H9 (cell line): ENCODE measurements around the gene MAPRE3. TPM values are rescaled to one million over a fixed set of nuclear protein-coding genes. Genes with fewer than 3 reads are reported as not detected.

Experiments
- DNase-seq: peaks from one replicate; pipeline ENCODE4 v3.0.0-alpha.2; 2017
- H2AFZ ChIP-seq: one replicate; pipeline ENCODE4 v1.6.1; 2013; ENCODE audit warnings: mild to moderate bottlenecking, low read length, control low read depth, moderate library complexity
- H2AK5ac ChIP-seq: 2 replicates; pipeline ENCODE4 v1.6.1; 2013; ENCODE audit warnings: low read length, control low read depth, mixed read lengths; ENCODE audit not compliant: insufficient read length
- H2BK120ac ChIP-seq: one replicate; pipeline ENCODE4 v1.6.1; 2013; ENCODE audit warnings: low read depth, mild to moderate bottlenecking, low read length, control low read depth, inconsistent platforms; ENCODE audit not compliant: poor library complexity, severe bottlenecking
- H2BK12ac ChIP-seq: 2 replicates; pipeline ENCODE4 v1.6.1; 2013; ENCODE audit warnings: low read length, control low read depth, mixed read lengths, low read depth; ENCODE audit not compliant: insufficient read length
- H2BK15ac ChIP-seq: 2 replicates; pipeline ENCODE4 v1.6.1; 2013; ENCODE audit warnings: low read depth, low read length, control low read depth
- H2BK20ac ChIP-seq: one replicate; pipeline ENCODE4 v1.6.1; 2013; ENCODE audit warnings: low read depth, mild to moderate bottlenecking, low read length, control low read depth, inconsistent platforms; ENCODE audit not compliant: poor library complexity, severe bottlenecking
- H2BK5ac ChIP-seq: 2 replicates; pipeline ENCODE4 v1.6.1; 2013; ENCODE audit warnings: low read length, control low read depth, mixed read lengths; ENCODE audit not compliant: insufficient read length
- H3K14ac ChIP-seq: 2 replicates; pipeline ENCODE4 v1.6.1; 2013; ENCODE audit warnings: low read length, control low read depth; ENCODE audit not compliant: insufficient read depth
- H3K18ac ChIP-seq: 2 replicates; pipeline ENCODE4 v1.6.1; 2013; ENCODE audit warnings: low read depth, mild to moderate bottlenecking, mixed read lengths, low read length, control low read depth; ENCODE audit not compliant: insufficient read length
- H3K23ac ChIP-seq: 2 replicates; pipeline ENCODE4 v1.6.1; 2013; ENCODE audit warnings: low read length, control low read depth, mixed read lengths, low read depth; ENCODE audit not compliant: insufficient read length
- H3K23me2 ChIP-seq: 2 replicates; pipeline ENCODE4 v1.6.1; 2013; ENCODE audit warnings: low read depth, mild to moderate bottlenecking, mixed read lengths, low read length, control low read depth; ENCODE audit not compliant: insufficient read length, poor library complexity, severe bottlenecking
- H3K27ac ChIP-seq: 2 replicates; pipeline ENCODE4 v1.5.1; 2013; ENCODE audit warnings: low read length, control low read depth, mixed read lengths, low read depth; ENCODE audit not compliant: insufficient read length
- H3K27me3 ChIP-seq: 2 replicates; pipeline ENCODE4 v1.6.1; 2013; ENCODE audit warnings: low read length, control low read depth, inconsistent platforms; ENCODE audit not compliant: insufficient read depth
- H3K4ac ChIP-seq: 2 replicates; pipeline ENCODE4 v1.6.1; 2013; ENCODE audit warnings: low read depth, mild to moderate bottlenecking, control low read depth, inconsistent platforms, low read length, moderate library complexity
- H3K4me1 ChIP-seq: 2 replicates; pipeline ENCODE4 v1.6.1; 2013; ENCODE audit warnings: low read length, control low read depth, inconsistent platforms; ENCODE audit not compliant: insufficient read depth
- H3K4me2 ChIP-seq: 2 replicates; pipeline ENCODE4 v1.6.1; 2013; ENCODE audit warnings: low read length, control low read depth, mixed read lengths; ENCODE audit not compliant: insufficient read length, insufficient read depth
- H3K56ac ChIP-seq: 2 replicates; pipeline ENCODE4 v1.6.1; 2013; ENCODE audit warnings: low read depth, mild to moderate bottlenecking, mixed read lengths, low read length, control low read depth; ENCODE audit not compliant: insufficient read length
- H3K79me1 ChIP-seq: 2 replicates; pipeline ENCODE4 v1.6.1; 2013; ENCODE audit warnings: low read depth, mild to moderate bottlenecking, moderate library complexity, low read length, control low read depth, inconsistent platforms; ENCODE audit not compliant: insufficient read depth, poor library complexity, severe bottlenecking
- H3K79me2 ChIP-seq: 2 replicates; pipeline ENCODE4 v1.6.1; 2013; ENCODE audit warnings: low read length, control low read depth, inconsistent platforms; ENCODE audit not compliant: insufficient read depth
- H3K9ac ChIP-seq: 2 replicates; pipeline ENCODE4 v1.6.1; 2013; ENCODE audit warnings: low read length, control low read depth, mixed read lengths; ENCODE audit not compliant: insufficient read length; ENCODE audit errors: extremely low read depth
- H3K9me3 ChIP-seq: one replicate; pipeline ENCODE4 v1.6.1; 2013; ENCODE audit warnings: low read depth, low read length, inconsistent platforms; ENCODE audit not compliant: control insufficient read depth
- H3T11ph ChIP-seq: one replicate; pipeline ENCODE4 v1.6.1; 2013; ENCODE audit warnings: mild to moderate bottlenecking, low read length, control low read depth, inconsistent platforms
- H4K20me1 ChIP-seq: one replicate; pipeline ENCODE4 v1.6.1; 2013; ENCODE audit not compliant: control insufficient read depth, insufficient read length, insufficient read depth
- H4K5ac ChIP-seq: 2 replicates; pipeline ENCODE4 v1.6.1; 2013; ENCODE audit warnings: low read depth, mild to moderate bottlenecking, mixed read lengths, low read length, control low read depth; ENCODE audit not compliant: insufficient read length
- H4K8ac ChIP-seq: replicated peaks from 2 replicates; pipeline ENCODE4 v1.6.1; 2013; ENCODE audit warnings: low read length, control low read depth, mixed read lengths, low read depth; ENCODE audit not compliant: insufficient read length
- H4K91ac ChIP-seq: 2 replicates; pipeline ENCODE4 v1.6.1; 2013; ENCODE audit warnings: low read depth, mild to moderate bottlenecking, moderate library complexity, mixed read lengths, low read length, control low read depth; ENCODE audit not compliant: insufficient read length
- H3K27ac Mint-ChIP-seq, 3 experiments: 2 replicates in 2 of 3; 3 replicates in 1 of 3; pipeline ENCODE4 v1.8.0; 2020 to 2021; ENCODE audit warnings: mixed read lengths in 3 of 3, mild to moderate bottlenecking in 1 of 3, moderate library complexity in 1 of 3
- H3K27me3 Mint-ChIP-seq: 2 replicates; pipeline ENCODE4 v1.8.0; 2021; ENCODE audit warnings: low read depth, mild to moderate bottlenecking, moderate library complexity, mixed read lengths
- H3K36me3 Mint-ChIP-seq, 3 experiments: 2 replicates in 2 of 3; 3 replicates in 1 of 3; pipeline ENCODE4 v1.8.0; 2020 to 2021; ENCODE audit warnings: low read depth in 3 of 3, mixed read lengths in 3 of 3; ENCODE audit not compliant: insufficient read depth in 1 of 3
- H3K4me1 Mint-ChIP-seq, 2 experiments: 2 replicates each; pipeline ENCODE4 v1.8.0; 2020; ENCODE audit warnings: mixed read lengths in 2 of 2
- H3K4me3 Mint-ChIP-seq, 2 experiments: 2 replicates in 1 of 2; 3 replicates in 1 of 2; pipeline ENCODE4 v1.8.0; 2020 to 2021; ENCODE audit warnings: mild to moderate bottlenecking in 2 of 2, mixed read lengths in 2 of 2, moderate library complexity in 1 of 2
- H3K9me3 Mint-ChIP-seq, 2 experiments: 2 replicates in 1 of 2; 3 replicates in 1 of 2; pipeline ENCODE4 v1.8.0; 2020; ENCODE audit warnings: mild to moderate bottlenecking in 2 of 2, mixed read lengths in 2 of 2, moderate library complexity in 1 of 2
- CTCF ChIP-seq: fragments of 200-600 bp; sonication (generic); conservative IDR thresholded peaks from 3 replicates; pipeline ENCODE4 v1.8.0; 2021; ENCODE audit warnings: antibody characterized with exemption, mild to moderate bottlenecking
- WGBS: extraction: QIAGEN DNeasy Blood & Tissue Kit; methylation state at CpG from one replicate; pipeline ENCODE4 v1.1.7; 2013; ENCODE audit warnings: missing lambda C conversion rate, low lambda C conversion rate, mixed read lengths; ENCODE audit not compliant: insufficient read length; ENCODE audit errors: extremely low coverage; 5-methylcytosine and 5-hydroxymethylcytosine counted together
- total RNA-seq: library from RNA; stranded (reverse); gene quantifications from 2 replicates; pipeline ENCODE4 v1.2.1, GENCODE V29; 2021

Gene MAPRE3
- total RNA-seq, 1 experiment from 2014 or later: 2.0 TPM

- no peak overlapping the region for H4K8ac ChIP-seq
- H3K18ac ChIP-seq: no peak overlapping the region
- no peaks in the 10 kb centered on the region for H3K27me3 ChIP-seq
- no peaks in the 10 kb centered on the region for H3K79me1 ChIP-seq
- no peak overlapping the region for H4K5ac ChIP-seq
- H2BK15ac ChIP-seq: no peak overlapping the region
- no peak overlapping the region for H2BK20ac ChIP-seq
- no peak for DNase-seq
- Mint-ChIP-seq H3K4me1 (no peaks in the 10 kb centered on the region), H3K9me3 (no peaks in the 10 kb centered on the region), H3K27ac (0 out of 7 replicates have a peak overlapping the region, but pooled peaks of 1 of the 3 experiments have one; percentile 23), H3K27me3 (no peaks in the 10 kb centered on the region), H3K4me3 (no peak overlapping the region), H3K36me3 (peaks cover 5 to 60% (median 55%) of the 10 kb centered on the region in 3 experiments; a peak in 5 of 7 replicates)
- H2BK120ac ChIP-seq: no peak overlapping the region
- no peak overlapping the region for H2BK5ac ChIP-seq
- no peaks in the 10 kb centered on the region for H3K23me2 ChIP-seq
- H2AFZ ChIP-seq: no peak overlapping the region
- no peak overlapping the region for H3K23ac ChIP-seq
- no peak overlapping the region for H3K56ac ChIP-seq
- no peaks in the 10 kb centered on the region for H3K79me2 ChIP-seq
- H3K9me3 ChIP-seq: no peaks in the 10 kb centered on the region
- H3K9ac ChIP-seq: no peak overlapping the region
- H3K14ac ChIP-seq: no peak overlapping the region
- H2AK5ac ChIP-seq: no peak overlapping the region
- H3K27ac ChIP-seq: no peak overlapping the region
- no peak overlapping the region for H3K4me2 ChIP-seq
- no peak overlapping the region for H2BK12ac ChIP-seq
- WGBS: no CpG with 5 or more reads among the region's 3 CpGs
- TF ChIP-seq CTCF: no peak
- no peaks in the 10 kb centered on the region for H4K20me1 ChIP-seq
- H3T11ph ChIP-seq: no peak overlapping the region
- no peak overlapping the region for H4K91ac ChIP-seq
- no peak overlapping the region for H3K4ac ChIP-seq
- H3K4me1 ChIP-seq: no peaks in the 10 kb centered on the region
These were observed 89.9 kb downstream of the MAPRE3 start for GRCh38 chr2:27060323-27060722.
